ENCODE measurements around the gene OR2W1.

The OR2W1 gene, protein sequence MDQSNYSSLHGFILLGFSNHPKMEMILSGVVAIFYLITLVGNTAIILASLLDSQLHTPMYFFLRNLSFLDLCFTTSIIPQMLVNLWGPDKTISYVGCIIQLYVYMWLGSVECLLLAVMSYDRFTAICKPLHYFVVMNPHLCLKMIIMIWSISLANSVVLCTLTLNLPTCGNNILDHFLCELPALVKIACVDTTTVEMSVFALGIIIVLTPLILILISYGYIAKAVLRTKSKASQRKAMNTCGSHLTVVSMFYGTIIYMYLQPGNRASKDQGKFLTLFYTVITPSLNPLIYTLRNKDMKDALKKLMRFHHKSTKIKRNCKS

DNA sequence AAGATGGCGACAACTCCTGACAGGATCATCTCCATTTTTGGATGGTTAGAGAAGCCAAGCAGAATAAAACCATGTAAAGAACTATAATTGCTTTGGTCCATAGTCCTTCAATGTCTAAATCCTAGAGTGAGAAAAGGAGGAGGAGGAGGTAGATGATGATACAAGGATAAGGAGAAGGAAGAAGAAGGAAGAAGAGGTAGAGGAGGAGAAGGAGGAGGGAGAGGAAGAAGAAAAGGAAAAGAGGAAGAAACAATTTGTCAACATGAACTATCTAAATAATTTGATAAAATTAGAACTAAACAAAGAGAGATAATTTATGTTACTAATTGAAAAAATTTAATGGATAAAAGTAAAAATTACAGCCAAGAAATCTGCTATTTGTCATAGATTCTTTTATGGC, at the start of gene OR2W1:
Gene OR2W1, minus strand, starts transcription at position 101 of the 400 bp plus-strand sequence. Its CDS starts 0 bp downstream, at position 101.
- DNase-seq (ENCODE audit: low read depth) = no peak

- no peak for DNase-seq (ENCODE audit: low read depth)
Measured at GRCh38 chr6:29092957-29093356, 48.0 kb upstream of the OR2W1 start.

- DNase-seq (ENCODE audit: low read depth) = no peak
Measured at GRCh38 chr6:29087213-29087612, 42.2 kb upstream of the OR2W1 start, which contains the start of gene OR2B3. Gene OR2B3 (minus strand): TSS chr6:29087313. CDS start chr6:29087248, 65 bp downstream.

DNA sequence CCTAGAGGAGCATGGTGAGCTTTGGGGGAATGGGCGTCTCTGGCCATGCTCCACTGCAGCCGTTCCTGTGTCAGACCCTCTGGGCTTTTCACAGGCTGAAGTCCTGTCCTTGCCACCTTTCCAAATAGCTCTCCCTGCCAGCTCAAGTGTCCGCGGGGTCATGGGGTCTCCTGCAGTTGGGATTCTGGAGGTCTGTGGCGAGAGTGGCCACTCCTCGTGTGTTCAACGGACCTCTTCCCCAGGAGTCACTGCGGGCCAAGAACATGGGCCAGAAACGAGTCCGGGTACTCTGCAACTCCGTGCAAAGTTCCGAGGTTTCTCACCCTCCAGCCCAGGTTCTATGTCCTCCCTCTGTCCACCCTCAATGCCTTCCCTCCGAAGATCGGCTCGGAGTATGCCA, 37.5 kb upstream of the OR2W1 start:
- no peak for DNase-seq (ENCODE audit: low read depth)

DNA sequence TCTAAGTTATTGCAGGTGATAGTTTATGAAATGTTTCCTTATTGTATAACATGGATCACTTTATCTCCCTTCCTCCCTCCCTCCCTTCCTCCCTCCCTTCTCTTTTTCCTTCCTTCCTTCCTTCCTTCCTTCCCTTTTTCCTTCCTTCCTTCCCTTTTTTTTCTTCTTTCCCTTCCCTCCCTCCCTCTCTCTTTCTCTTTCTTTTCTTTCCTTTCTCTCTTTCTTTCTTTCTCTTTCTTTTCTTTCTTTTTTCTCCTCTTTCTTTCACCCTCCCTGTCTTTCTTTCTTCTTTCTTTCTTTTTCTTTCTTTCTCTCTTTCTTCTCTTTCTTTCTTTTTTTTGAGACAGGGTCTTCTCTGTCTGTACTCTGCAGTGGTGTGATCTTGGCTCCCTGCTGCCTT, 36.3 kb upstream of the OR2W1 start:
- DNase-seq (ENCODE audit: low read depth) = no peak

- DNase-seq (ENCODE audit: low read depth) = no peak
Measured at GRCh38 chr6:29079203-29079602, 34.2 kb upstream of the OR2W1 start.

DNA sequence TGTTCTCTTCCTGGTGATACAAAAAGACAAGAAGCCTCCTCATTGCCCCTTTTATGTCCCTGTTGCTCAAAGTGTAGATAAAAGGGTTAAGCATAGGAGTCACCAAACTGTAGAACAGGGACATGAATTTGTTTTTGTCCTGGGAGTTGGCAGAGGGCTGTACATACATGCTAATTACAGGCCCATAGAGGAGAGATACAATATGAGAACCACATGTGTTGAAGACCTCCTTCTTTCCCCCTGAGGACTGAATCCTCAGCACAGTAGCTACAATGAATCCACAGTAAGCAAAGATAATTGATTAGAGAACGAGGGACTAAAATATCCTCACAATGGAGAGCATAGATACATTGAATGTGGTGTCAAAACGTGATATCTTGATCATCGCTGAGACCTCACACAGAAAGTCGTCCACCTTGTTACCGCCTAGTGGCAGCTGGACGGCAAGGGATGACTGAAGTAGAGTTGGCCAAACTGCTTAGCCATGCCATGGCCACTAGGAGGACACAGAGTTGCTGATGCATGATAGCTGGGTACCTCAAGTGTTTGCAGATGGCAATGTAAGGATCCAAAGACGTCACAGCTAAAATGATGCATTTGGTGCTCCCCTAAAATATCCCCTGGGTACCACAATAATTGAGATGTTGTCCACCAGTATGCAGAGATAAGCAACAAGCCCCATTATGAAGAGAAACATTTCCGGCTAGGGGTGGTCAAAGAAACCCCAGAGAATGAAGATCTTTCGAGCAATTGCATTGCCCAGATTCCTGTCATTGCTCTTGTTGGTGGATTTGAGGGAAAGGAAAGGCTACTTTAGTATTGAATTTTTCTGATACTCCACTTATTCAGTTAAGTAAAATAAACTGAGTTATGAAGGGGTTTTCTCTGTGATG, 27.1 kb upstream of the OR2W1 start:
- DNase-seq (ENCODE audit: low read depth) = peak; percentile 12

DNA sequence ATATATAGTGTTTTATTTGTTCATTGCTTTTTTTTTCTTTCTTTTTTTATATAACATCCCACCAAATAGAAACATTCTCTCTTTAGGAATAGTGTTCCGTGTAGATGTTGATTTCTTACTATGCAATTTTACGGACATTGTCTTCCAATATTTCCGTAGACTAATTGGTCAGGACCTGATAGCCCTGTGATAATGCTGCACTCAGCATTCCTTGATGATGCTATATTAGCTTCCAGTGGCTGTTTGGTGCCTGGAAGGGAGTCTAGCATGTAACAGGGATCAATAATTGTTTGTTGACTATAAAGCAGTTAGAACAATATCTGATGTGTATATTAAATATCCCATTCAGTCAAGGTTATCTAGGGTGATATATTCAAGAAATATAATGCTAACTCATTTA, 6.7 kb upstream of the OR2W1 start:
- DNase-seq (ENCODE audit: low read depth) = no peak

GRCh38 chr6:29035951-29036350, 9.0 kb downstream of the OR2W1 start:
- no peak for DNase-seq (ENCODE audit: low read depth)

- no peak for DNase-seq (ENCODE audit: low read depth)
Measured at GRCh38 chr6:29028821-29029220, 16.2 kb downstream of the OR2W1 start.

- no peak for DNase-seq (ENCODE audit: low read depth)
Measured at GRCh38 chr6:29025927-29026585, 18.9 kb downstream of the OR2W1 start.

GRCh38 chr6:29021434-29021833, 23.5 kb downstream of the OR2W1 start:
- DNase-seq (ENCODE audit: low read depth) = no peak

DNA sequence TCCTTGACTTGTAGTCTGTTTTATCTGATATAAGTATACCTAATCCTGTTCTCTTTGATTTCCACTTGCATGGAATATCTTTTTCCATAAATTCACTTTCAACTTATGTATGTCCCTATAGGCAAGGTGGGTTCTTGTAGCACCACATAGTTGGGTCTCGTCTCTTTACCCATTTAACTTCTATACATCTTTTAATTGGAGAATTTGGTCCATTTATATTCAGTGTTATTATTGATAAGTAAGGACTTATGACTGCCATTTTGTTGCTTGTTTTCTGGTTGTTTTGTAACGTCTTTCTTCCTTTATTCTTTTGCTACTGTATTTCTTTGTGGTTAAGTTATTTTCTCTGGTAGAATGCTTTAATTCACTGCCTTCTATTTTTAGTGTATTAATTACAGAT, 25.3 kb downstream of the OR2W1 start:
- DNase-seq (ENCODE audit: low read depth) = no peak

DNA sequence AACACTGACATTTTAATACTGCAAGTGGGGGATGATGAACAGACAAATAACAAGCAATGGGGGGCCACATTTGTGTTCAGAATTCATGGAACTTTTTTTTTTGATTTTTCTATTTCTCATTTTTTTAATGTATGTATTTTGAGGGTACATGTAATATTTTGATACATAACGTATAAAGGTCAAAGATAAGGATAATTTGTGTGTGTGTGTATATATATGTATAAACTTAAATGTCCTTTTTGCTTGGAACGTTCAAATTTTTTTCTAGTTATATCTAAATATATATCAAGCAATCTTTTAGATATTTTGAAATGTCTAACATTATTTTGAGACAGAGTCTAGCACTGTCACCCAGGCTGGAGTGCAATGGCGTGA, 27.6 kb downstream of the OR2W1 start:
- no peak for DNase-seq (ENCODE audit: low read depth)

- DNase-seq (ENCODE audit: low read depth) = peak; percentile 73
Measured at GRCh38 chr6:29016559-29017427, 28.2 kb downstream of the OR2W1 start.

GRCh38 chr6:29014729-29015608, 30.0 kb downstream of the OR2W1 start:
- DNase-seq (ENCODE audit: low read depth) = peak; percentile 51

- DNase-seq (ENCODE audit: low read depth) = peak; percentile 65
Measured at GRCh38 chr6:29011276-29011734, 33.7 kb downstream of the OR2W1 start.

GRCh38 chr6:29009358-29009757, 35.6 kb downstream of the OR2W1 start:
- DNase-seq (ENCODE audit: low read depth) = no peak

- no peak for DNase-seq (ENCODE audit: low read depth)
Measured at GRCh38 chr6:29008089-29008488, 36.9 kb downstream of the OR2W1 start.

DNA sequence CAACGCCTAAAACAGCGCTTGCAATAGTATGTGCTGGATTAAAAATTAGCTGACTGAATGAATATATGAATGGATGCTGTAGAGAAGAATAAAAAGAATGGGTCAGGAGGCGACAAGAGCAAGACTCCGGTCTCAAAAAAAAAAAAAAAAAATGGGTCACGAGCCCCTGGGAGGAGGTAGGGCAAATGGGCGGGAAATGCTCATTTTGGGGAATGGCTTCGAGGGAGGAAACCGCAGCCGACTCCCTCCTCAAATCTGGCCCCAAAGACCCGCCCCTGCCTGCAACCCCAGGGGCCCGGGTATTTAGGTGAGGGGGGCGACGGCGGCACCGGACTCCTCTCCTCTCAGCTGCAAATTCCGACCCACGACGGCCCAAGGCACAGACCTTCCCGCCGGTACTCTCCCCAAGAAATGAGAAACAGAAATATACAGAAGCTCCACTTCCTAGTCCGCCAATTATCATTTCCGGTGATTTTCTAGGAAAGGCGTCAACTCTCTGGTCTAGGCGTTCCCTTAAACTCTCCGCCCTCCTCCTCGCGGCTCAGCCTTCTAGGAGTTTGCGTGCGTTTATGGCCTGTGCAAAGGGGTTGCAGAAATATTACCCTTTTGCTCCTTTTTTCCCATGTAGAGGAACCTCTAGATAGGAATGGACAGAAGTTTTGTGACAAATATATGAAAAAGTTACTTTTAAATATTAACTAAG, 39.6 kb downstream of the OR2W1 start, which contains the start of gene ZNF311:
Gene ZNF311, minus strand, starts transcription at position 133 of the 703 bp plus-strand sequence. CDS start 1,361 bp downstream, outside the sequence.
- DNase-seq (ENCODE audit: low read depth) = peak; percentile 62

All from EH (cell line).